ENCODE results near the gene NUP35. TPM values are rescaled to one million over a fixed set of nuclear protein-coding genes. Genes with fewer than 3 reads are reported as not detected.

The NUP35 gene
- total RNA-seq, 4 donors from 2014 or later, result 6.8 to 17.1 (median 12.1) TPM

DNA sequence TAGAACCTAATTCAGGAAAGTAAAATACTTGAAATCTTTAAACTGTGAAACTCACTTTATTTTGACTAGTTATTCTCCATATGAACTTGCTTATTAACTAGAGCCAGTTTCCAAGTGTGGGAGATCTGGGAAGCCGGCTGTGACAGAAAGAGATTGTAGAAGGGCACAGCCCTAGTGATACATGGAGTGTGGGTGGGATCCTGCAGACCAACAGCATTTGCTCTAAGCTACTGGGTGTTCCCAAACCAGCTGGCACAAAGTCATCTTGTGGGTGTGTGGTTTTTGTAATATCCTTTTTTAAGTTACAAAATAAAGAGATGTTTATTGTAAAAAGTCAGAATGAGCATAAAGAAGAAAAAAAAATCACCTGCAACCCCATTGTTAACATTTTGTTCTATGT is 42.3 kb upstream of the NUP35 start:
- no peak for TF ChIP-seq POLR2A (IDR thresholded peaks at IDR 0.05)
- no peak for TF ChIP-seq POLR2AphosphoS5 (IDR thresholded peaks at IDR 0.05)
- no peak for TF ChIP-seq EP300 (IDR thresholded peaks at IDR 0.05)
- TF ChIP-seq, protein P1, sequence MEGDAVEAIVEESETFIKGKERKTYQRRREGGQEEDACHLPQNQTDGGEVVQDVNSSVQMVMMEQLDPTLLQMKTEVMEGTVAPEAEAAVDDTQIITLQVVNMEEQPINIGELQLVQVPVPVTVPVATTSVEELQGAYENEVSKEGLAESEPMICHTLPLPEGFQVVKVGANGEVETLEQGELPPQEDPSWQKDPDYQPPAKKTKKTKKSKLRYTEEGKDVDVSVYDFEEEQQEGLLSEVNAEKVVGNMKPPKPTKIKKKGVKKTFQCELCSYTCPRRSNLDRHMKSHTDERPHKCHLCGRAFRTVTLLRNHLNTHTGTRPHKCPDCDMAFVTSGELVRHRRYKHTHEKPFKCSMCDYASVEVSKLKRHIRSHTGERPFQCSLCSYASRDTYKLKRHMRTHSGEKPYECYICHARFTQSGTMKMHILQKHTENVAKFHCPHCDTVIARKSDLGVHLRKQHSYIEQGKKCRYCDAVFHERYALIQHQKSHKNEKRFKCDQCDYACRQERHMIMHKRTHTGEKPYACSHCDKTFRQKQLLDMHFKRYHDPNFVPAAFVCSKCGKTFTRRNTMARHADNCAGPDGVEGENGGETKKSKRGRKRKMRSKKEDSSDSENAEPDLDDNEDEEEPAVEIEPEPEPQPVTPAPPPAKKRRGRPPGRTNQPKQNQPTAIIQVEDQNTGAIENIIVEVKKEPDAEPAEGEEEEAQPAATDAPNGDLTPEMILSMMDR (IDR thresholded peaks at IDR 0.05), result no peak
- no peak overlapping the region for H3K27ac ChIP-seq
- H3K4me3 ChIP-seq, result no peak overlapping the region
- H3K27me3 ChIP-seq, result no peaks in the 10 kb centered on the region
- H3K9me3 ChIP-seq, result no peaks in the 10 kb centered on the region
- H3K36me3 ChIP-seq, result no peaks in the 10 kb centered on the region
- WGBS, 2 donors (ENCODE audit: low coverage in 1 of 2), result 13 to 18% methylated on average over 1 of the region's 1 CpG
- no peak for ATAC-seq
- peaks cover 0 to 29% (median 4%) of the 10 kb centered on the region in 3 donors for H3K4me1 ChIP-seq

DNA sequence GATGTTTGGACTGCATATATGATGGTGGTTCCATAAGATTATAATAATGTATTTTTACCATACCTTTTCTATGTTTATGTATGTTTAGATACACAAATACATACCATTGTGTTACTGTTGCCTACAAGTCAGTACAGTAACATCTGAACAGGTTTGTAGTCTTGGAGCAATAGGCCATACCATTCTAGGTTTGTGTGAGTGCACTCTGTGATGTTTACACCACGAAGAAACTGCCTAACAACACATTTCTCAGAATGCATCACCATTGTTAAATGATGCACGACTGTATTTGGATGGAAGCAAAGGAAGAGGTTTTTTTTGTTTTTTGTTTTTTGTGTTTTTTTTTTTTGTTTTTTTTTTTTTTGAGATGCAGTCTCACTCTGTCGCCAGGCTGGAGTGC is 36.2 kb upstream of the NUP35 start:
- Histone ChIP-seq H3K27me3 (no peaks in the 10 kb centered on the region), H3K9me3 (no peaks in the 10 kb centered on the region), H3K27ac (no peak overlapping the region), H3K4me1 (no peaks in the 10 kb centered on the region), H3K36me3 (peaks cover 0 to 18% of the 10 kb centered on the region in 2 donors), H3K4me3 (no peak overlapping the region)
- TF ChIP-seq POLR2A (IDR thresholded peaks at IDR 0.05) (no peak), EP300 (IDR thresholded peaks at IDR 0.05) (no peak), POLR2AphosphoS5 (IDR thresholded peaks at IDR 0.05) (no peak)
- TF ChIP-seq, protein P1 (IDR thresholded peaks at IDR 0.05), result no peak
- WGBS, 2 donors (ENCODE audit: low coverage in 1 of 2), result 83 to 86% methylated on average over 1 to 3 of the region's 3 CpGs
- no peak for ATAC-seq

- H3K4me3 ChIP-seq, result no peak overlapping the region
- H3K36me3 ChIP-seq, result peaks cover 0 to 18% of the 10 kb centered on the region in 2 donors
- H3K27ac ChIP-seq, result no peak overlapping the region
- no peaks in the 10 kb centered on the region for H3K9me3 ChIP-seq
- ATAC-seq, result no peak
- peaks cover 0 to 4% (median 0%) of the 10 kb centered on the region in 3 donors for H3K4me1 ChIP-seq
- TF ChIP-seq POLR2AphosphoS5 (IDR thresholded peaks at IDR 0.05) (no peak), EP300 (IDR thresholded peaks at IDR 0.05) (no peak), POLR2A (IDR thresholded peaks at IDR 0.05) (no peak)
- TF ChIP-seq, protein P1 (IDR thresholded peaks at IDR 0.05), result no peak
- WGBS, 2 donors (ENCODE audit: low coverage in 1 of 2), result 88 to 93% methylated on average over 2 to 5 of the region's 6 CpGs
- H3K27me3 ChIP-seq, result no peaks in the 10 kb centered on the region
Observed at GRCh38 chr2:183089192-183089851, 34.9 kb upstream of the NUP35 start.

DNA sequence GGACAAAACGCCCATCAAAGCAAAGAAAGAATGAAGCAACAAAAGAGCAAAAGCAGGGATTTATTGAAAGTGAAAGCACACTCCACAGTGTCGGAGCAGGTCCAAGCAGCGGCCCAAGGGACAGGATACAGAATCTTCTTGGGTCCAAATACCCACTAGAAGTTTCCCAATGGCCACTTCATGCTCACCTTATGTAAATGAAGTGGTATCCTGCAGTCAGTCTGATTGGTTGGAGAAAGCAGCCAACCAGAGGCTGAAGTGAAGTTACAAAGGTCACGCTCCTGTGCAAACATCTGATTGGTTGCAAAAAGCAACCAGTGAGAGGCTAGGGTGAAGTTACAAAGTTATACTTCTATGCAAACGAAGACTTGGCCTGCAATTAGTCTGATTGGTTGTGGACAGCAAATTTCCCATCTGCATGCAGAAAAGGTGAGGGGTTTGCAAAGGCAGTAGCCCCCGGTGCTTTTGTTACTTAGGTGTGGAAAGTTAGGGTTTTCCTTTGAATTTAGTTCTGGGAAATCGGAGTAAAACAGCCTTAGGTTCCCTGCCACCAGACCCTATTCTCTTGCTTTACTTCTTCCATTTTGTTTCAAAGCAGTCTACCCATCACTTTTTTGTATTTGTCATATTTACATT is 32.8 kb upstream of the NUP35 start:
- 76 to 88% methylated on average over 5 to 7 of the region's 7 CpGs for WGBS, 2 donors (ENCODE audit: low coverage in 1 of 2)
- ATAC-seq, result no peak
- Histone ChIP-seq H3K9me3 (no peaks in the 10 kb centered on the region), H3K27ac (no peak overlapping the region), H3K36me3 (peaks cover 0 to 23% of the 10 kb centered on the region in 2 donors), H3K4me3 (no peak overlapping the region), H3K27me3 (no peaks in the 10 kb centered on the region), H3K4me1 (peaks cover 0 to 7% (median 0%) of the 10 kb centered on the region in 3 donors)
- TF ChIP-seq EP300 (IDR thresholded peaks at IDR 0.05) (no peak), POLR2A (IDR thresholded peaks at IDR 0.05) (no peak), POLR2AphosphoS5 (IDR thresholded peaks at IDR 0.05) (no peak)
- TF ChIP-seq, protein P1 (IDR thresholded peaks at IDR 0.05), result no peak

DNA sequence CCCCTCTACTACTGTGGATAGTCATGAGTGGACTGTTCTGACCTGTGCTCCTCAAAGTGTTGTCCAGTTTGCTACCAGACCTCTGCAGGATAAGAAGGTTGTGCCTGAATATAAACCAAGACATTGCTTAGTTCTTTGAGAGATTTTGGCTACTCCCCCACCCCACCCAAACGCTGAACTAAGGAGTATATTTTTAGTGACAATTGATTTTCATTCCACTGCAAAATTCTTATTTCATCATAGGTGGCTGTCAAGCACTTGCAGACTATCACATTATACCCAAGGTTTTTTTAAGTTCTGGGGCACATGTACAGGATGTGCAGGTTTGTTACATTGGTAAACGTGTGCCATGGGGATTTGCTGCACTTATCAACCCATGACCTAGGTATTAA is 32.3 kb upstream of the NUP35 start:
- 84 to 94% methylated on average over 2 of the region's 2 CpGs for WGBS, 2 donors (ENCODE audit: low coverage in 1 of 2)
- H3K36me3 ChIP-seq, result peaks cover 0 to 28% of the 10 kb centered on the region in 2 donors
- peaks cover 0 to 7% (median 0%) of the 10 kb centered on the region in 3 donors for H3K4me1 ChIP-seq

More for the DNA sequence above, 32.3 kb upstream of the NUP35 start:
- no peaks in the 10 kb centered on the region for H3K9me3 ChIP-seq
- no peak for TF ChIP-seq POLR2A (IDR thresholded peaks at IDR 0.05)
- no peak for TF ChIP-seq EP300 (IDR thresholded peaks at IDR 0.05)
- no peak overlapping the region for H3K27ac ChIP-seq
- H3K4me3 ChIP-seq, result no peak overlapping the region
- no peaks in the 10 kb centered on the region for H3K27me3 ChIP-seq
- ATAC-seq, result no peak

All from gastroesophageal sphincter (tissue), 4 donors.